ENCODE results near the gene HIVEP3. TPM values are rescaled to one million over a fixed set of nuclear protein-coding genes. Genes with fewer than 3 reads are reported as not detected.

Gene HIVEP3
- total and polyA plus RNA-seq, 3 donors from 2014 or later: 4.8 to 7.3 (median 7.2) TPM

GRCh38 chr1:41513383-41513735, 405.4 kb downstream of the HIVEP3 start:
- 85 to 97% methylated on average over 8 to 17 of the region's 17 CpGs for WGBS, 2 donors
- Histone ChIP-seq H3K27ac (no peak overlapping the region), H3K4me1 (peaks cover 13% of the 10 kb centered on the region), H3K9me3 (no peaks in the 10 kb centered on the region), H3K4me3 (no peak overlapping the region), H3K36me3 (ENCODE audit: low read depth, missing control alignments) (no peaks in the 10 kb centered on the region), H3K27me3 (no peaks in the 10 kb centered on the region)
- intact Hi-C loops (cut with DNase I; ENCODE audit: low total_unique reads): no loop called here
- no peak for DNase-seq
- TF ChIP-seq, protein P1, sequence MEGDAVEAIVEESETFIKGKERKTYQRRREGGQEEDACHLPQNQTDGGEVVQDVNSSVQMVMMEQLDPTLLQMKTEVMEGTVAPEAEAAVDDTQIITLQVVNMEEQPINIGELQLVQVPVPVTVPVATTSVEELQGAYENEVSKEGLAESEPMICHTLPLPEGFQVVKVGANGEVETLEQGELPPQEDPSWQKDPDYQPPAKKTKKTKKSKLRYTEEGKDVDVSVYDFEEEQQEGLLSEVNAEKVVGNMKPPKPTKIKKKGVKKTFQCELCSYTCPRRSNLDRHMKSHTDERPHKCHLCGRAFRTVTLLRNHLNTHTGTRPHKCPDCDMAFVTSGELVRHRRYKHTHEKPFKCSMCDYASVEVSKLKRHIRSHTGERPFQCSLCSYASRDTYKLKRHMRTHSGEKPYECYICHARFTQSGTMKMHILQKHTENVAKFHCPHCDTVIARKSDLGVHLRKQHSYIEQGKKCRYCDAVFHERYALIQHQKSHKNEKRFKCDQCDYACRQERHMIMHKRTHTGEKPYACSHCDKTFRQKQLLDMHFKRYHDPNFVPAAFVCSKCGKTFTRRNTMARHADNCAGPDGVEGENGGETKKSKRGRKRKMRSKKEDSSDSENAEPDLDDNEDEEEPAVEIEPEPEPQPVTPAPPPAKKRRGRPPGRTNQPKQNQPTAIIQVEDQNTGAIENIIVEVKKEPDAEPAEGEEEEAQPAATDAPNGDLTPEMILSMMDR (IDR thresholded peaks at IDR 0.05): peak in 1 of 3 experiments; percentile 13
- TF ChIP-seq POLR2A (IDR thresholded peaks at IDR 0.05): no peak

DNA sequence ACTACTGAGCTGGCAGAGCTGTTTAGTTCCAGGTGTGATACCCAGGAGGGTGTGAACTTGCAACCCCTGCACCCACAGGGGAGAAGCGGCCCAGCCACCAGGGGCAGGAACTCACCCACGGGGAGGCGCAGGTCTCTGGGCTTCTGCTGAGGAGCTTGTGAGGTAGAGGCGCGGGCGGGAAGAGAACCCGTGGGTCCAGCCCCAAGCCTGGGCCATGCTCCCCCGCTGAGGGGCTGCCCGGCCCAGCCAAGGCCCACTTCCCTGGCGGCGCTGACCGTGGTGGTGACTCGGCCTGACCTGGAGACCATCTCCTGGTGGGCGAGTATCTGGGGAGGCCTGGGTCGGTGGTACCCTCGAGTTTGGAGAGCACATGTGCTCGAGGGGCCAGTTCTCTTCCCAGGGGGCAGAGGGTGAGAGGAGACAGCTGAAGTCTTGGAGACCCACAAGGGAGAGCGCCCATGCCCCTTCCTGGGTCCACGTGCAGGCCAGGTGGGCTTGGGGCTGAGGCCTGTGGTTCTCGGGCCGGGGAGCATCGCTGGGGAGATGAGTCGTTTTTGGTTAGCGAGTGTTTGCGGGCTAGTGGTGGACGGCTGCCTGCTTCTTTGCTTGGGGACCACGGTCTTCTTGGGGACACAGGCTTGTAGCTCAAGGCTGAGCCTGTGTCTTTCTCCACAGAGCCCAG, 405.9 kb downstream of the HIVEP3 start:
- WGBS, 2 donors: 91% methylated on average over 21 to 27 of the region's 27 CpGs

DNA sequence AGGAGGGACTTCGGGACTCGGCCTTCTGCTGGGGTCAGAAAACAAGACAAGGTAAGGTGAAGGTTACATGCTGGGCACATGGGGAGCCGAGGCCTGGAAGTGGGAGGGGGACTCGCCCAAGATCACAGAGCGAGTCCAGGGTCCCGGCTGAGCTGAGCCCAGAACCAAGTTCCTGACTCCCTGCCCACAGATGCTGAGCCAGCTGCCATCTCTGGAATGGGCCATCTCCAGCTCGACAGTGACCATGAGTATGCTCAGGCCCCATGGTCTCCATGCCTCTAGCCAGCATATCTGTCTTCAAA, 407.5 kb downstream of the HIVEP3 start:
- no peak overlapping the region for H3K27ac ChIP-seq
- no peak overlapping the region for H3K4me3 ChIP-seq
- H3K9me3 ChIP-seq: no peaks in the 10 kb centered on the region
- TF ChIP-seq, protein P1 (IDR thresholded peaks at IDR 0.05): no peak
- no peak for TF ChIP-seq POLR2A (IDR thresholded peaks at IDR 0.05)
- WGBS, 2 donors: 95 to 98% methylated on average over 7 of the region's 7 CpGs
- intact Hi-C loops (cut with DNase I; ENCODE audit: low total_unique reads): no loop called here
- H3K27me3 ChIP-seq: no peaks in the 10 kb centered on the region
- DNase-seq: no peak
- no peaks in the 10 kb centered on the region for H3K36me3 ChIP-seq (ENCODE audit: low read depth, missing control alignments)
- peaks cover 5% of the 10 kb centered on the region for H3K4me1 ChIP-seq

More for the DNA sequence above, 405.9 kb downstream of the HIVEP3 start:
- Histone ChIP-seq H3K9me3 (no peaks in the 10 kb centered on the region), H3K4me1 (peaks cover 13% of the 10 kb centered on the region), H3K27ac (no peak overlapping the region), H3K27me3 (no peaks in the 10 kb centered on the region), H3K36me3 (ENCODE audit: low read depth, missing control alignments) (no peaks in the 10 kb centered on the region), H3K4me3 (no peak overlapping the region)
- intact Hi-C loops (cut with DNase I; ENCODE audit: low total_unique reads): no loop called here
- DNase-seq: no peak
- TF ChIP-seq, protein P1 (IDR thresholded peaks at IDR 0.05): no peak
- no peak for TF ChIP-seq POLR2A (IDR thresholded peaks at IDR 0.05)

- TF ChIP-seq, protein P1 (IDR thresholded peaks at IDR 0.05): no peak
- no peak for TF ChIP-seq POLR2A (IDR thresholded peaks at IDR 0.05)
- DNase-seq: no peak
- Histone ChIP-seq H3K36me3 (ENCODE audit: low read depth, missing control alignments) (no peaks in the 10 kb centered on the region), H3K9me3 (no peaks in the 10 kb centered on the region), H3K4me3 (no peak overlapping the region), H3K27me3 (no peaks in the 10 kb centered on the region), H3K27ac (no peak overlapping the region), H3K4me1 (peaks cover 2% of the 10 kb centered on the region)
- 93 to 94% methylated on average over 24 to 41 of the region's 41 CpGs for WGBS, 2 donors
- intact Hi-C loops (cut with DNase I; ENCODE audit: low total_unique reads): no loop called here
These were observed 408.0 kb downstream of the HIVEP3 start for GRCh38 chr1:41510531-41511238.

- intact Hi-C loops (cut with DNase I; ENCODE audit: low total_unique reads): no loop called here
- Histone ChIP-seq H3K4me1 (no peaks in the 10 kb centered on the region), H3K4me3 (no peak overlapping the region), H3K27ac (no peak overlapping the region), H3K9me3 (no peaks in the 10 kb centered on the region), H3K36me3 (ENCODE audit: low read depth, missing control alignments) (no peaks in the 10 kb centered on the region), H3K27me3 (no peaks in the 10 kb centered on the region)
- 83% methylated on average over 9 of the region's 9 CpGs for WGBS, 2 donors
- no peak for TF ChIP-seq POLR2A (IDR thresholded peaks at IDR 0.05)
- TF ChIP-seq, protein P1 (IDR thresholded peaks at IDR 0.05): no peak
- no peak for DNase-seq
These were observed 409.5 kb downstream of the HIVEP3 start for GRCh38 chr1:41509270-41509671.
